Loucy (cell line): ENCODE data around the gene FZD1.

Experiments used
- H2AFZ ChIP-seq: fragments of 200-600 bp; sonication (generic); 2 replicates; pipeline ENCODE4 v1.6.0; 2016; ENCODE audit warnings: antibody characterized with exemption, mild to moderate bottlenecking, low read length, moderate library complexity
- H3F3A ChIP-seq: fragments of 200-600 bp; 2 replicates; pipeline ENCODE4 v1.6.0; 2016; ENCODE audit warnings: antibody characterized with exemption, low read depth, mild to moderate bottlenecking
- H3K27me3 ChIP-seq: fragments of 200-600 bp; sonication (generic); 2 replicates; pipeline ENCODE4 v1.6.1; 2014; ENCODE audit warnings: low read length, mild to moderate bottlenecking; ENCODE audit not compliant: insufficient read depth, poor library complexity, severe bottlenecking
- H3K36me3 ChIP-seq: fragments of 200-600 bp; sonication (generic); 2 replicates; pipeline ENCODE4 v1.6.1; 2016; ENCODE audit warnings: low read length; ENCODE audit not compliant: insufficient read depth
- H3K4me1 ChIP-seq: fragments of 200-600 bp; sonication (generic); 2 replicates; pipeline ENCODE4 v1.5.1; 2014; ENCODE audit warnings: low read length, mild to moderate bottlenecking; ENCODE audit not compliant: insufficient read depth, poor library complexity, severe bottlenecking
- H3K4me2 ChIP-seq: fragments of 200-600 bp; sonication (generic); 2 replicates; pipeline ENCODE4 v1.6.0; 2014; ENCODE audit warnings: antibody characterized with exemption, low read length, low read depth, mild to moderate bottlenecking; ENCODE audit not compliant: poor library complexity, severe bottlenecking
- H3K4me3 ChIP-seq: fragments of 200-600 bp; sonication (generic); 2 replicates; pipeline ENCODE4 v1.5.1; 2014; ENCODE audit warnings: low read length, mild to moderate bottlenecking, mixed read lengths; ENCODE audit not compliant: poor library complexity, severe bottlenecking
- H3K79me2 ChIP-seq: fragments of 200-600 bp; sonication (generic); 2 replicates; pipeline ENCODE4 v1.6.1; 2014; ENCODE audit warnings: low read length; ENCODE audit not compliant: insufficient read depth
- H3K9ac ChIP-seq: fragments of 200-600 bp; sonication (generic); 2 replicates; pipeline ENCODE4 v1.6.0; 2014; ENCODE audit warnings: mild to moderate bottlenecking, low read depth, low read length, moderate library complexity; ENCODE audit not compliant: poor library complexity, severe bottlenecking
- H3K9me2 ChIP-seq: fragments of 200-600 bp; sonication (generic); replicated peaks from 2 replicates; pipeline ENCODE4 v1.6.1; 2016; ENCODE audit warnings: low read depth, low read length, mixed read lengths
- H3K9me3 ChIP-seq: fragments of 200-600 bp; sonication (generic); 2 replicates; pipeline ENCODE4 v1.6.1; 2014; ENCODE audit warnings: mild to moderate bottlenecking, antibody characterized with exemption, low read length, low read depth; ENCODE audit not compliant: insufficient read depth
- H4K20me1 ChIP-seq: fragments of 200-600 bp; sonication (generic); 2 replicates; pipeline ENCODE4 v1.6.0; 2014; ENCODE audit warnings: antibody characterized with exemption, low read length, mild to moderate bottlenecking; ENCODE audit not compliant: insufficient read depth, poor library complexity, severe bottlenecking
- EZH2phosphoT487 ChIP-seq: fragments of 200-600 bp; IDR thresholded peaks from 2 replicates; pipeline ENCODE4 v1.6.1; 2018; ENCODE audit warnings: antibody characterized with exemption, mild to moderate bottlenecking, moderate library complexity, borderline replicate concordance
- TF ChIP-seq, protein P1 (sequence below): fragments of 200-600 bp; sonication (generic); conservative IDR thresholded peaks from 2 replicates; pipeline ENCODE4 v1.5.1; 2014; ENCODE audit warnings: mild to moderate bottlenecking, antibody characterized with exemption, low read length

The FZD1 gene

DNA sequence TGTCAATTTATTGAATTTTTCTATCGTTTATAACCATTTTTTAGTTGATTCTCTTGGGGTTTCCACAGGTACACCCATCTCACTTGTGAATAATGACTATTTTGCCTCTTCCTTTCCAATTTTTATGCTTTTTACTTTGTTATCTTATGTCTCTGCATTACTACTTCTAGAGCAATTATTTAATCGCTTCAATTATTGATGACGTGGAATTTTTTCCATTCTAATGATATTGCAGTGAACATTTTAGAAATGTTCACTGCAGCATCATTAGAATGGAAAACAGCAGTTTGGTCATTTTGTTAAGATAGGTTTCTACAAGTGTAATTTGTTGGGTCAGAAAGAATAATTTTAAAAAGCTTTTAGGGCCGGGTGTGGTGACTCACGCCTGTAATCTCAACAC lies 27.1 kb downstream of the FZD1 start:
- no peaks in the 10 kb centered on the region for H4K20me1 ChIP-seq

GRCh38 chr7:91291902-91292301 lies 27.7 kb downstream of the FZD1 start:
- Histone ChIP-seq H3K27me3 (no peaks in the 10 kb centered on the region), H3K4me3 (no peak overlapping the region), H3K9me2 (no peaks in the 10 kb centered on the region), H3F3A (no peaks in the 10 kb centered on the region), H3K9me3 (no peaks in the 10 kb centered on the region), H2AFZ (no peak overlapping the region), H3K4me1 (no peaks in the 10 kb centered on the region), H4K20me1 (no peaks in the 10 kb centered on the region), H3K36me3 (no peaks in the 10 kb centered on the region), H3K9ac (no peak overlapping the region), H3K79me2 (no peaks in the 10 kb centered on the region), H3K4me2 (no peak overlapping the region)
- TF ChIP-seq, protein P1, sequence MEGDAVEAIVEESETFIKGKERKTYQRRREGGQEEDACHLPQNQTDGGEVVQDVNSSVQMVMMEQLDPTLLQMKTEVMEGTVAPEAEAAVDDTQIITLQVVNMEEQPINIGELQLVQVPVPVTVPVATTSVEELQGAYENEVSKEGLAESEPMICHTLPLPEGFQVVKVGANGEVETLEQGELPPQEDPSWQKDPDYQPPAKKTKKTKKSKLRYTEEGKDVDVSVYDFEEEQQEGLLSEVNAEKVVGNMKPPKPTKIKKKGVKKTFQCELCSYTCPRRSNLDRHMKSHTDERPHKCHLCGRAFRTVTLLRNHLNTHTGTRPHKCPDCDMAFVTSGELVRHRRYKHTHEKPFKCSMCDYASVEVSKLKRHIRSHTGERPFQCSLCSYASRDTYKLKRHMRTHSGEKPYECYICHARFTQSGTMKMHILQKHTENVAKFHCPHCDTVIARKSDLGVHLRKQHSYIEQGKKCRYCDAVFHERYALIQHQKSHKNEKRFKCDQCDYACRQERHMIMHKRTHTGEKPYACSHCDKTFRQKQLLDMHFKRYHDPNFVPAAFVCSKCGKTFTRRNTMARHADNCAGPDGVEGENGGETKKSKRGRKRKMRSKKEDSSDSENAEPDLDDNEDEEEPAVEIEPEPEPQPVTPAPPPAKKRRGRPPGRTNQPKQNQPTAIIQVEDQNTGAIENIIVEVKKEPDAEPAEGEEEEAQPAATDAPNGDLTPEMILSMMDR = no peak
- no peak for TF ChIP-seq EZH2phosphoT487

More for the DNA sequence above, 27.1 kb downstream of the FZD1 start:
- no peak overlapping the region for H3K4me3 ChIP-seq
- no peaks in the 10 kb centered on the region for H3K79me2 ChIP-seq
- H3K9me3 ChIP-seq = no peaks in the 10 kb centered on the region
- no peaks in the 10 kb centered on the region for H3K9me2 ChIP-seq
- no peaks in the 10 kb centered on the region for H3K36me3 ChIP-seq
- TF ChIP-seq, protein P1 = no peak
- TF ChIP-seq EZH2phosphoT487 = no peak
- no peaks in the 10 kb centered on the region for H3F3A ChIP-seq
- no peak overlapping the region for H2AFZ ChIP-seq
- H3K9ac ChIP-seq = no peak overlapping the region
- H3K27me3 ChIP-seq = no peaks in the 10 kb centered on the region
- no peak overlapping the region for H3K4me2 ChIP-seq
- H3K4me1 ChIP-seq = no peaks in the 10 kb centered on the region

DNA sequence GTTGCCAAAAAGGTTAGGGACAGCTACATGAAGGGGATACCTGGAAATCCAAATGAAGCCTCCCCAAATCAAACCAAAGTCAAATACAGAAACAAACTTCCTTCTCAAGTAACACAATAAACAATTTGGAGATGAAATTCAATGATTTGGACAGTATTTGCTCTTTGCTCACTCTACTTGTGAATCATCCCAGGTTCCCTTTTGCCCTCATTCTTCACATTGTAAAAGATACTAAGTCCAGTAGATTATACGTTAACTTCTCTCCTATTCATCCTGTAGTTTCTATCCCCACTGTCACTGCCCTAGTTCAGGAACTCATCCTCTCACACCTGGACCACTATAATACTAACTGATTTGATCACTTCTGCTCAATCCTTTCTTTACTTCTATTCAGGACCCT lies 28.3 kb downstream of the FZD1 start:
- no peak overlapping the region for H3K4me2 ChIP-seq
- TF ChIP-seq, protein P1 = no peak
- TF ChIP-seq EZH2phosphoT487 = no peak
- H3K9me3 ChIP-seq = no peaks in the 10 kb centered on the region

More for the DNA sequence above, 28.3 kb downstream of the FZD1 start:
- H4K20me1 ChIP-seq = no peaks in the 10 kb centered on the region
- no peaks in the 10 kb centered on the region for H3K4me1 ChIP-seq
- no peak overlapping the region for H2AFZ ChIP-seq
- no peaks in the 10 kb centered on the region for H3K9me2 ChIP-seq
- H3K27me3 ChIP-seq = no peaks in the 10 kb centered on the region
- no peak overlapping the region for H3K4me3 ChIP-seq
- H3K9ac ChIP-seq = no peak overlapping the region
- H3K79me2 ChIP-seq = no peaks in the 10 kb centered on the region
- H3F3A ChIP-seq = no peaks in the 10 kb centered on the region
- no peaks in the 10 kb centered on the region for H3K36me3 ChIP-seq
